ENCODE results near the gene ACOT13. TPM values are rescaled to one million over a fixed set of nuclear protein-coding genes. Genes with fewer than 3 reads are reported as not detected.
A peak's percentile ranks its signal among the peaks of the same experiment; 100 is the strongest.
"Not testable (repeated sequence)": the region's sequence is repeated elsewhere in the genome, so short reads cannot be mapped to it uniquely, and the experiment has no call there.

The ACOT13 gene
- total RNA-seq, 2 experiments from 2014 or later = 34.0 to 36.1 TPM

GRCh38 chr6:24743265-24743943 is 76.5 kb downstream of the ACOT13 start:
- Mint-ChIP-seq H3K27me3 (ENCODE audit: low read depth) (peaks cover 4% of the 10 kb centered on the region), H3K36me3 (ENCODE audit: low read depth) (no peaks in the 10 kb centered on the region), H3K27ac (peak overlapping the region; percentile 88), H3K9me3 (no peaks in the 10 kb centered on the region), H3K4me3 (peak overlapping the region; percentile 13), H3K4me1 (ENCODE audit: low read depth) (peaks cover 28% of the 10 kb centered on the region)
- DNase-seq = peak; percentile 75
- intact Hi-C loops (cut with micrococcal nuclease) = loop anchor here (1.0 to 2.0 kb wide), 6 partner anchors 22 to 264 kb away; partner anchors contain the start of genes ACOT13, KIAA0319 and TDP2
- CTCF ChIA-PET = interaction anchor here (0.7 to 2.1 kb wide), 10 partner anchors 16 to 313 kb away, joined by 3 to 8 read pairs (median 3); partner anchors contain the start of gene C6orf62

GRCh38 chr6:24743944-24744335 is 77.1 kb downstream of the ACOT13 start:
- H3K9me3 Mint-ChIP-seq = no peaks in the 10 kb centered on the region
- H3K36me3 Mint-ChIP-seq (ENCODE audit: low read depth) = no peaks in the 10 kb centered on the region
- H3K27ac Mint-ChIP-seq = peak overlapping the region; percentile 88
- DNase-seq = no peak
- H3K4me3 Mint-ChIP-seq = peak overlapping the region; percentile 13
- H3K4me1 Mint-ChIP-seq (ENCODE audit: low read depth) = peaks cover 28% of the 10 kb centered on the region
- CTCF ChIA-PET = interaction anchor here (1.1 to 2.1 kb wide), 2 partner anchors 24 to 25 kb away, joined by 3 to 8 read pairs; partner anchors contain the start of gene C6orf62
- intact Hi-C loops (cut with micrococcal nuclease) = loop anchor here (1.0 to 2.0 kb wide), 6 partner anchors 23 to 263 kb away; partner anchors contain the start of genes ACOT13, KIAA0319 and TDP2
- peaks cover 4% of the 10 kb centered on the region for H3K27me3 Mint-ChIP-seq (ENCODE audit: low read depth)

- peaks cover 4% of the 10 kb centered on the region for H3K27me3 Mint-ChIP-seq (ENCODE audit: low read depth)
- no peaks in the 10 kb centered on the region for H3K9me3 Mint-ChIP-seq
- H3K27ac Mint-ChIP-seq = peak overlapping the region; percentile 19
- CTCF ChIA-PET = interaction anchor here (1.7 to 2.1 kb wide), 2 partner anchors 26 to 163 kb away, joined by 4 to 8 read pairs; partner anchors contain the start of gene C6orf62
- peaks cover 28% of the 10 kb centered on the region for H3K4me1 Mint-ChIP-seq (ENCODE audit: low read depth)
- no peak for DNase-seq
- intact Hi-C loops (cut with micrococcal nuclease) = no loop called here
- no peaks in the 10 kb centered on the region for H3K36me3 Mint-ChIP-seq (ENCODE audit: low read depth)
- no peak overlapping the region for H3K4me3 Mint-ChIP-seq
Measured at GRCh38 chr6:24744911-24745310, 78.0 kb downstream of the ACOT13 start.

- Mint-ChIP-seq H3K36me3 (ENCODE audit: low read depth) (no peaks in the 10 kb centered on the region), H3K27me3 (ENCODE audit: low read depth) (peaks cover 7% of the 10 kb centered on the region), H3K9me3 (no peaks in the 10 kb centered on the region), H3K4me3 (no peak overlapping the region), H3K4me1 (ENCODE audit: low read depth) (peaks cover 4% of the 10 kb centered on the region), H3K27ac (no peak overlapping the region)
- CTCF ChIA-PET = interaction anchor here (1.0 kb wide), 1 partner anchor 165 kb away, joined by 5 read pairs; no protein-coding TSS in a partner anchor
- no peak for DNase-seq
- intact Hi-C loops (cut with micrococcal nuclease) = no loop called here
Measured at GRCh38 chr6:24749297-24749696, 82.4 kb downstream of the ACOT13 start.

GRCh38 chr6:24750878-24751277 is 84.0 kb downstream of the ACOT13 start:
- H3K27ac Mint-ChIP-seq; DNase-seq; H3K4me3 Mint-ChIP-seq; H3K27me3 Mint-ChIP-seq (ENCODE audit: low read depth); H3K4me1 Mint-ChIP-seq (ENCODE audit: low read depth); intact Hi-C loops (cut with micrococcal nuclease); H3K36me3 Mint-ChIP-seq (ENCODE audit: low read depth); CTCF ChIA-PET; H3K9me3 Mint-ChIP-seq: not testable (repeated sequence)

- no peaks in the 10 kb centered on the region for H3K4me1 Mint-ChIP-seq (ENCODE audit: low read depth)
- CTCF ChIA-PET = no interaction called here
Measured at GRCh38 chr6:24752503-24752902, 85.6 kb downstream of the ACOT13 start.

GRCh38 chr6:24752917-24753492 is 86.1 kb downstream of the ACOT13 start:
- Mint-ChIP-seq H3K4me3 (no peak overlapping the region), H3K36me3 (ENCODE audit: low read depth) (no peaks in the 10 kb centered on the region), H3K27me3 (ENCODE audit: low read depth) (peaks cover 6% of the 10 kb centered on the region), H3K9me3 (no peaks in the 10 kb centered on the region), H3K27ac (no peak overlapping the region), H3K4me1 (ENCODE audit: low read depth) (no peaks in the 10 kb centered on the region)
- intact Hi-C loops (cut with micrococcal nuclease) = no loop called here
- no peak for DNase-seq
- CTCF ChIA-PET = interaction anchor here (0.6 kb wide), 1 partner anchor 152 kb away, joined by 3 read pairs; no protein-coding TSS in a partner anchor

More at GRCh38 chr6:24752503-24752902, 85.6 kb downstream of the ACOT13 start:
- Mint-ChIP-seq H3K36me3 (ENCODE audit: low read depth) (no peaks in the 10 kb centered on the region), H3K9me3 (no peaks in the 10 kb centered on the region), H3K4me3 (no peak overlapping the region), H3K27me3 (ENCODE audit: low read depth) (peaks cover 7% of the 10 kb centered on the region), H3K27ac (no peak overlapping the region)
- intact Hi-C loops (cut with micrococcal nuclease) = no loop called here
- DNase-seq = no peak

- H3K36me3 Mint-ChIP-seq (ENCODE audit: low read depth) = no peaks in the 10 kb centered on the region
- intact Hi-C loops (cut with micrococcal nuclease) = no loop called here
- no peak overlapping the region for H3K4me3 Mint-ChIP-seq
- H3K27me3 Mint-ChIP-seq (ENCODE audit: low read depth) = peaks cover 3% of the 10 kb centered on the region
- no peaks in the 10 kb centered on the region for H3K9me3 Mint-ChIP-seq
- H3K27ac Mint-ChIP-seq = no peak overlapping the region
- no peak for DNase-seq
- no peaks in the 10 kb centered on the region for H3K4me1 Mint-ChIP-seq (ENCODE audit: low read depth)
- CTCF ChIA-PET = interaction anchor here (0.6 kb wide), 1 partner anchor 152 kb away, joined by 3 read pairs; no protein-coding TSS in a partner anchor
Measured at GRCh38 chr6:24753545-24753944, 86.7 kb downstream of the ACOT13 start.

- H3K9me3 Mint-ChIP-seq; DNase-seq; H3K4me3 Mint-ChIP-seq; H3K4me1 Mint-ChIP-seq (ENCODE audit: low read depth); intact Hi-C loops (cut with micrococcal nuclease); H3K36me3 Mint-ChIP-seq (ENCODE audit: low read depth); H3K27ac Mint-ChIP-seq; H3K27me3 Mint-ChIP-seq (ENCODE audit: low read depth): not testable (repeated sequence)
- CTCF ChIA-PET = interaction anchor here (1.1 kb wide), 1 partner anchor 173 kb away, joined by 3 read pairs; no protein-coding TSS in a partner anchor
Measured at GRCh38 chr6:24754378-24754777, 87.5 kb downstream of the ACOT13 start.

Other genes with a start within 250 kb of the ACOT13 start
- gene GPLD1, start 177.5 kb upstream of the ACOT13 start, total RNA-seq = under 1 TPM; 0.52 to 0.74 TPM
- gene ALDH5A1, start 172.1 kb upstream of the ACOT13 start, total RNA-seq = 10 to 100 TPM; 15.8 to 16.8 TPM
- gene KIAA0319, start 20.9 kb upstream of the ACOT13 start, total RNA-seq = under 1 TPM; 0.07 to 0.10 TPM
- 10 to 100 TPM; 41.5 to 44.2 TPM for gene TDP2, start 178 bp upstream of the ACOT13 start, total RNA-seq
- 100 to 1,000 TPM; 110 to 112 TPM for gene C6orf62, start 52.1 kb downstream of the ACOT13 start, total RNA-seq
- 10 to 100 TPM; 84.9 to 85.1 TPM for gene GMNN, start 107.9 kb downstream of the ACOT13 start, total RNA-seq
- not detected for gene ARMH2, start 131.8 kb downstream of the ACOT13 start, total RNA-seq

Measured in activated naive CD4-positive, alpha-beta T cell treated with anti-CD3 and anti-CD28 coated beads for 36 hours (primary cell).